HG03432 (cell line): Measurements from ENCODE around the gene TSKS.
"Not testable (repeated sequence)": the region's sequence is repeated elsewhere in the genome, so short reads cannot be mapped to it uniquely, and the experiment has no call there.

Experiments used
- ATAC-seq: cut with Tn5 transposase; IDR thresholded peaks from one replicate; pipeline ENCODE4 v1.9.1; 2021; ENCODE audit warnings: mild to moderate bottlenecking, moderate library complexity; ENCODE audit not compliant: unreplicated experiment

Gene TSKS

DNA sequence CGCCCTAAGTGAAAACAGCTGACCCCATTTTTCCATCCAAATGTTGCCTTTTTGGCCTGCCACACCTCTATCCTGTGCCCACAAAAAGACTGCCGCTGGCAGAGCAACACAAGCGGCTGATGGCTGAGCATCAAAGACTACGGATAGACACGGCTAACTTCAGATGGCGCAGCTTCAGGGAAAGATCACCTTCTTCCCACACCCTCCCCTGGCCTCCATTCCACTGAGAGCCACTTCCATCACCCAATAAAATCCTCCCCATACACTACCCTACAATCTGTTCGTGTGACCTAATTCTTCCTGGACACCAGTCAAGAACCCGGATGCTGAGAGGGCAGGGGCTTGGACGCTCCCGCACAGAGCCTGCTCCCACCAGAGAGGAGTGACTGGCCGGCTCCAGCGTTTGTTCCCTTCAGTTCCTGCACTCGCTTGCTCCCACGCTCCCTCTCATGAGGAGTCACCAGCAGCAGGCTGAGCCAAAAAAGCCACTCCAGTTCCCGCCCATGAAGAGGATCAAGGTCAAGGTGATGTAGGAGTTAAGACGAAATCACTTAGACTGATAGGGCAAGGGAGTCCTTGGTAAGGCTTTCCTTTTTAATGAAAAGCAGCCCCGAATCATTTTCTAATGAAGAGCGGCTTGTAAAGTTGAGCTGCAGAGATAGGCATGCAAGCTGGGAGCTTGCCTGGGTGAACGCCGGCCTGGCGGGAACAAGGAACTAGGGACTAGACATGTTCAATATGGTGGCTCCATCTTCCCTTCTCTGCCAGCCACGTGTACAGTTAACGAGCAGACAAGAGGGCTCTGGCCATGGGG, 35.7 kb downstream of the TSKS start:
- no peak for ATAC-seq

DNA sequence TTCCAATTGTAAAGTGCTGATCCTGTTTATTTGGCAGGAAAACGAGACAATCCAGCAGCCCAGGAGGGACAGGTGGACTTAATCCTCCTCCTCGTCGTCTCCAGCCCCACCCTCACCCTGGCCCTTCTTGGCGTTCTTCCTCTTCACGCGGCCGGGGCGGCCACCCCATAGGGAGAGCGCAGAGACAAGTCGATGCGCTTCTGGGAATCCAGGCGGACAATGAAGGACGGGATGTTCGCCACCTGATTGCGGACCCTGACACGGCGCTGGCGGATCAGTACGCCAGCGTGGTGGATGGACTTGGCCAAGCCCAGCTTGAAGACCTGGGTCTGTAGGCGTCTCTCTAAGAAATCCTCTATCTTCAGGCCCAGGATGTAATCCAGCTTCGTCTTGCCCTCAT, 43.7 kb downstream of the TSKS start:
- ATAC-seq: not testable (repeated sequence)

DNA sequence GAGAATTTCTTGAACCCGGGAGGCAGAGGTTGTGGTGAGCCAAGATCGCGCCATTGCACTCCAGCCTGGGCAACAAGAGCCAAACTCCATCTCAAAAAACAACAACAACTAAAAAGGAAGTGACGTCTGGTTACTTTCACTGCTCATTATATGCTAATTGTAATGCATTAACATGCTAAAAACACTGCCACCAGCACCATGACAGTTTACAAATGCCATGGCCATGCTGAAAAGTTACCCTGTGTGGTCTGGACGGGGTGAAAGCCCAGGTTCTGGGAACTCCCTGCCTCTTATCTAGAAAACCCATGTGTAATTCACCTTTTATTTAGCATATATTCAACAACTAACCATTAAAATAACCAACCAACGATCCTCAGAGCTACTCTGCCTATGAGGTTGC, 44.1 kb downstream of the TSKS start:
- no peak for ATAC-seq

DNA sequence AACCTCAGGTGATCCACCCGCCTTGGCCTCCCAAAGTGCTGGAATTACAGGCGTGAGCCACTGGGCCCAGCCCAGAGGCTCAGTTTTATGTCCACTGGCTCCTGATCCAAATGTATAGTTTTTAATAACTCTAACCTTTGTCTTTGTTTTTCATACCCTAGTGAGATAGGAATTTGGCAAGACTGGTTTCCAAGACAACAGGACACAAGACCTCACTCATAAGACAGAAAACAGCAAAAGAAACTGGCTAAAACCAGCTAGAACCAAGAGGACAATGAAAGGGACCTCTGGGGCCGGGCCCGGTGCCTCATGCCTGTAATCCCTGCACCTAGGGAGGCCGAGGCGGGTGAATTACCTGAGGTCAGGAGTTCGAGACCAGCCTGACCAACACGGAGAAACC, 44.6 kb downstream of the TSKS start:
- ATAC-seq: no peak

DNA sequence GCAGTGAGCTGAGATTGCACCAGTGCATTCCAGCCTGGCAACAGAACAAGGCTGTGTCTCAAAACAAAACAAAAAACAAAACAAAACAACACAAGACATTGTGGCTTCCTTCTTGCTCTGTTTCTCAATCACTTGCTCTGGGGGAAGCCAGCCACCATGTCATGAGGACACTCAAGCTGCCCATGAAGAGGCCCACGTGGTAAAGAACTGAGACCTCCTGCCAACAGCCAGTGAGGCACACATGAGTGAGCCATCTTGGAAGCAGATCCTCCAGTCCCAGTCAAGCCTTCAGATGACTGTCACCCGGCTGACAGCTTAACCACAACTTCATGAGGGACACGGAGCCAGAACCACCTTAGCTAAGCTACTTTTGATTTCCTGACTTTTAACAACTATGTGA, 47.0 kb downstream of the TSKS start:
- ATAC-seq: no peak

DNA sequence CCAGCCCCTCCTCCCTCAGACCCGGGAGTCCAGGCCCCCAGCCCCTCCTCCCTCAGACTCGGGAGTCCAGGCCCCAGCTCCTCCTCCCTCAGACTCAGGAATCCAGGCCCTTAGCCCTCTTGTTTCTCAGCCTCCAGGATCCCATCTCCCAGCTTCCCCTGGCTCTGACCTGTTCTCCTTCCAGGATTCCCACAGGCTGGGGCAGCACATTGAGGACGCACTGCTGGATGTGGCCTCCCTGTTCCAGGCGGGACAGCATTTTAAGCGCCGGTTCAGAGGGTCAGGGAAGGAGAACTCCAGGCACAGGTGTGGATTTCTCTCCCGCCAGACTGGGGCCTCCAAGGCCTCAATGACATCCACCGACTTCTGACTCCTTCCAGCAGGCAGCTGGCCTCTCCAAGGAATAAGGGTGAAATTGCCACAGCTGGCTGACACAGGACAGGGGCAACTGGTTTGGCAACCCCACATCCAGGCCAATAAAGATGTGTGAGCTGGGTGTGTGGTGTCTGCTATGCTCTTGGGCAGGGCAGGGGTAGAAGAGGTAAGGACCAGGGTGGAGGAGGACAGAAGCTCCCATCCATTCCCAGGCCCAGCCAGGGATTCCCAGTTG, 49.8 kb downstream of the TSKS start:
- ATAC-seq: no peak

DNA sequence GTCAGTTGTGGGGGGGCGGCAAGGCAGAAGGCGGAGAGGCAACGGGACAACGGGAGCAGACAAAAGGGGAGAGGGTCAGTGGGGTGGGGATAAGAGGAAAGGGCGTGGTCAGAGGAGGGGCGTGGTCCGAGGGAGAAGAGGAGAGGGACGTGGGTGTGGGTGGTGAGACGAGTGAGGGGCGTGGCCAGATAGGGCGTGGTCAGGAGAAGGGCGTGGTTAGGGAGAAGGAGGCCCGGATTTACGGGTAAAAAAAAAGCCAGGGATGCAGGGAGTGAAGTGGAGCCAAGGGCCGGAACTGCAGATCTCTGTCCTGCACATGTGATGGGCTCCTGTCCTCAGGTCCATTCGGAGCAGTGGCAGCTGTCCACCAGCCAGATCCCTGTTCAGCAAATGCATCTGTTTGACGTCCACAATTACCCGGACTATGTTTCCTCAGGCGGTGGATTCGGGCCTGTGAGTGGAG, 50.7 kb downstream of the TSKS start:
- ATAC-seq: no peak

DNA sequence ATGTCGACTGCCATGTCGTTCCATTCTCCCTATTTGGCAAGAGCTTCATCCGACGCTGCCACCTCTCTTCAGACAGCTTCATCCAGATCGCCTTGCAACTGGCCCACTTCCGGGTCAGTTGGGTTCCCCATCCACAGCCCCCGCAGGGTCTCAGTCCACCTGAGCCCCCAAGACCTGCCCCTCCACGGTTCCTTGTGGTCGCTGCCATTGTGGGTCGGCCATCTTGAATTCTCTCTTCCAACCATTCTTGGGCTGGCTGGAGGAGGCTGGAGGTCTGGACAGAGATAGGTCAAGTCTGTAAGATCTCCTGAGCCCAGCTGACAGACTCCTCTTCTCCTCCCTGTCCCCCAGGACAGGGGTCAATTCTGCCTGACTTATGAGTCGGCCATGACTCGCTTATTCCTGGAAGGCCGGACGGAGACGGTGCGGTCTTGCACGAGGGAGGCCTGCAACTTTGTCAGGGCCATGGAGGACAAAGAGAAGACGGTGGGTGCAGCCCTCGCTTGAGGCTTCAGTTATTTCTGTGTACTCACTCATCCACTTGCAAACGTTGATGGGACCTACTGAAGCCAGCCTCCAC, 52.6 kb downstream of the TSKS start:
- no peak for ATAC-seq

DNA sequence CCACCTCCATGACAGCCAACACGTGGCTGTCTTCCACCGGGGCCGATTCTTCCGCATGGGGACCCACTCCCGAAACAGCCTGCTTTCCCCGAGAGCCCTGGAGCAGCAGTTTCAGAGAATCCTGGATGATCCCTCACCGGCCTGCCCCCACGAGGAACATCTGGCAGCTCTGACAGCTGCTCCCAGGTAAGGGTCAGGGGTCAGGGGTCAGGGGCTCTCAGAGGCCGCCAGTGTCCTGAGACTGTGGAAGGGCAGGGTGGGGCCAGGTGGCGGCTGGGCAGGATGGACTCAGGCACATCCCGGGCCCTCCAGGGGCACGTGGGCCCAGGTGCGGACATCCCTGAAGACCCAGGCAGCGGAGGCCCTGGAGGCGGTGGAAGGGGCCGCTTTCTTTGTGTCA, 57.2 kb downstream of the TSKS start:
- ATAC-seq: no peak

DNA sequence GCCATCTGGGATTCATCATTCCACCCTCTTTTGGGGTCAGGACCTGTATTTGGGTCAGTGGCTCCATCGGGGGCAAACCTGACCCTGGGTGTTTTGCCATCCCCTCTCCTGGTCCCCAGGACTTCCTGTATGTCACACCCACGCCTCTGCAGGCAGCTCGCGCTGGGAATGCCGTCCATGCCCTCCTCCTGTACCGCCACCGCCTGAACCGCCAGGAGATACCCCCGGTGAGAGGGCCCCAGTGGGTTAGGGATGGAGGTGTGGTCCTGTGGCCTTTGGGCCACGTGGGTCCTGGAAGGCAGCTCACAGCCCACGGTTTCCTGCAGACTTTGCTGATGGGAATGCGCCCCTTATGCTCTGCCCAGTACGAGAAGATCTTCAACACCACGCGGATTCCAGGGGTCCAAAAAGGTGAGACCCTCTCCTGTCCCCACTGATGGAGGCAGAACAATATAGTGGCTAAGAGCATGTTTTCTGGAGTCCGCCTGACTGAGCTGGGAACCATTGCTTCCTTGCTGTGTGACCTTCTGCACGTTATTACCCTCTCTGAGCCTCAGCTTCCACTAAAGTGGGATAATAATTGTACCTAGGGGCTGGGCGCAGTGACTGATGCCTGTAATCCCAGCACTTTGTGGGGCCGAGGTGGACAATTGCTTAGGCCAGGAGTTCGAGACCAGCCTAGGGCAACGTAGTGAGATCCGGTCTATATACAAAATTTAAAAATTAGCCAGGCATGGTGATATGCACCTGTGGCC, 58.0 kb downstream of the TSKS start:
- no peak for ATAC-seq

DNA sequence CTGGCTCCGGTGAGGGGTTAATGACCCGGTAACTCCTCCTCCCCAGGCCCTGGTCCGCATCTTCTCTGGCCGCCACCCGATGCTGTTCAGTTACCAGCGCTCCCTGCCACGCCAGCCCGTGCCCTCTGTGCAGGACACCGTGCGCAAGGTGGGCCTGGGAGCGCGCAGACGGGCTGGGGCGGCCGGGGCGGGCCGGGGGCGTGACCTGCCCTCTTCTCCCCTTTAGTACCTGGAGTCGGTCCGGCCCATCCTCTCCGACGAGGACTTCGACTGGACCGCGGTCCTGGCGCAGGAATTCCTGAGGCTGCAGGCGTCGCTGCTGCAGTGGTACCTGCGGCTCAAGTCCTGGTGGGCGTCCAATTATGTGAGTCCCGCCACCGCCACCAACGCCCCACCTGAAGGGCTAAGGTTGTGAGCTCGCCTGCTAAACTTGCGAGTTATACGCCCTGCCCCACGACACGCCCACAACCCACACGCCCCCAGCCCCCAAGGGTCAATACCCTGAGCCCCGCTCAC, 61.8 kb downstream of the TSKS start:
- ATAC-seq: no peak

DNA sequence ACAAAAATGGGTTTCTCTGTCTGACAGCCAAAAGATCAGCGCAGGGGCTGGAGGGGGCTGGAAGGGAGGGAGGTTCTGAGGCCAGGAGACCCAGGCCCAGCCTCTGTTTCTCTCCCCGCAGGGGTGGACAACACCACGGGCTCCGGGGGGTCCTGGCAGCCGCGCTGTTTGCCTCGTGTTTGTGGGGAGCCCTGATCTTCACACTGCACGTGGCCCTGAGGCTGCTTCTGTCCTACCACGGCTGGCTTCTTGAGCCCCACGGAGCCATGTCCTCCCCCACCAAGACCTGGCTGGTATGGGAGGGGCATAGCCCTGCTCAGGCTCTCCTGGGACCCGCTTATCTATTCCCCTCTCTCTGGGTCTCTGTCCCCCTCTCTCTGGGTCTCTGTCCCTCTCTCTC, 62.5 kb downstream of the TSKS start:
- no peak for ATAC-seq

DNA sequence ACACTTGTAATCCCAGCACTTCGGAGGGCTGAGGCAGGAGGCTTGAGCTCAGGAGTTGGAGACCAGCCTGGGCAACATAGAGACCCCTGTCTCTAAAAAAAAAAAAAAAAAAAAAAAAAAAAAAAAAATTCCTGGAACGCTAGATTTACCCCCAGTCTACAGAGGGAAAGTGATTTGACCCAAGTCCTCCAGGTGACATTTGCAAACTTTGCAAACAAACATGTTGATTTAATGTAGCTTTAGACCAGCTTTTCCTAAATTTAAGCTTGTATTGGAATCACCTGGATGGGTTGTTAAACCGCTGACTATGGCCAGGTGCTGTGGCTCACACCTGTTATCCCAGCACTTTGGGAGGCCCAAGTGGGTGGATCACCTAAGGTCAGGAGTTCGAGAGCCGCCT, 63.7 kb downstream of the TSKS start:
- ATAC-seq: no peak

DNA sequence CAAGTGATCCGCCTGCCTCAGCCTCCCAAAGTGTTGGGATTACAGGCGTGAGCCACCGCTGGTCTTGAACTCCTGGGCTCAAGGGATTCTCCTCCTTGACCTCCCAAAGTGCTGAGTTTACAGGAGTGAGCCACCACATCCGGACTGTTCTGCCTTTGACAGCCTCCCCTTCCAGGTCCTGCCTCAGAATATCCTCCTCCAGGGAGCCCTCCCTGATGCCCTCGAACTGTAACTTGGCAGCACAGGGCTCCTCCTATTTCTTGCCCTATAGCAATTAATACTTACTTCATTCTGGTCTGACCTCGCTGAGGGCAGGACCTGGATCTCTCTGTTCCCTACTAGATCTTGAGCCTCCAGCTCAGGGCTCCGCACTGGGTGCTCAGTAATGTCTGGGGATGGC, 66.2 kb downstream of the TSKS start:
- ATAC-seq: no peak

DNA sequence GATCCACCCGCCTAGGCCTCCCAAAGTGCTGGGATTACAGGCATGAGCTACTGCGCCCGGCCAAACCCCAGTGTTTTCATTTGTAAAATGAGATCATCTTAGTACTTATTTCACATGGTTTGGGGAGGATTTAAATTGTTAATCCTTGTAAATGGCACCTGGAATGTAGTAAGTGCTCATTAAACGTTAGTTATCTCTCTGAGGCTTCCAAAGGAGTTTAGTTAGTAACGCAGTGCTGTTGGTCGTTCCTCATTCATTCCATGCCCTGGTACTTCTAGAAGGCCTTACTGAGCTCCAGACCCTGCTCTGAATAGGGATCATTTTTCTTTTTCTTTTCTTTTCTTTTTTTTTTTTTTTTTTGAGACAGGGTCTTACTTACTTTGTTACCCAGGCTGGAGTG, 67.0 kb downstream of the TSKS start:
- no peak for ATAC-seq

DNA sequence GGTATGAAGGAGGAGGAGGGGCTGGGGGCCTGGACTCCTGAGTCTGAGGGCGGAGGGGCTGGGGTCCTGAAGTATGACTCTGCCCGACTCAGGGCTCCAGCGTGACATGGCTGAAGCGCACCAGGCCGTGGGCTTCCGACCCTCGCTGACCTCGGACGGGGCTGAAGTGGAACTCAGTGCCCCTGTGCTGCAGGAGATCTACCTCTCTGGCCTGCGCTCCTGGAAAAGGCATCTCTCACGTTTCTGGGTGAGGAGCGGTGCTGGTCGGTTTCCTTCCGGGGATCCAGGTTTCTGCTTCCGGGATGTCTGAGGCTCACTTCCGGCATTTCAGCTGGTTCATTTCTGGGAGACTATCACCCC, 71.0 kb downstream of the TSKS start:
- ATAC-seq: no peak

DNA sequence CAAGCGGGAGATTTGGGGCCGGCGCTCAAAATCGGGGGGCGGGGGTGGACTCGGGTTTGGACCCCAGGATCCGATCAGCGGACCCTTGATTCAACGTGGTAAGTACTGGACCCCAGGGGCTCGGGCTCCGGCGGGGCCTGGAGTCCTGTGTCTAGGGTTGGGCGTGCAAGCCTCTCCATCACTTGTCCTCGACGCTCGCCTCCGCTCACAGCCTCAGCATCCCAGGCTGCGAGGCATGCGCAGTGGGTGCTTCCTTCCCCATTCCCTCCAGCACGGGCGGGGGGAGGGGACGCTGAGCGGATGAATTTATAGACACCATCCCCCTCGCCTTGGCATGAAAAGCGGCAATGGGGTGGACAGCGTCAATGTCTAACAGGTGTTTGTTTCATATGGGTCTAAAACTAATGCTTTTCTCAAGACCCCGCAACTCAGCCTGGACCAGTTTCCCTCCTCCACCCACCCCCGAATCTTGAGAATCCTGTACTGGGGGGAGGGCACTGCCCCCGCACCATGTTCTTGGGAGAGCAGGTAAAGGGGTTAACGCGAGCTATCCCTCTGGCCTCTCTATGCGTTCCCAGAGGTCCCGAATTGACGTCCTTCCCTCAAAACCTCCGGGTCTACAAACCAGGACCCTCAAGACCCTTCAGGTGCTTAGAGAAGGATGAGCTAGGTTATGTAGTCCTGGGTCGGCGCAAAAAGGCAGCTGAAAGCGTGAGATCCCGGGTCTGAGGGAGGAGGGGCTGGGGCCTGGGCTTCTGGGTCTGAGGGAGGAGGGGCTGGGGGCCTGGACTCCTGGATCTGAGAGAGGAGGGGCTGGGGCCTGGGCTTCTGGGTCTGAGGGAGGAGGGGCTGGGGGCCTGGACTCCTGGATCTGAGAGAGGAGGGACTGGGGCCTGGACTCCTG, 71.6 kb downstream of the TSKS start:
- ATAC-seq: no peak

DNA sequence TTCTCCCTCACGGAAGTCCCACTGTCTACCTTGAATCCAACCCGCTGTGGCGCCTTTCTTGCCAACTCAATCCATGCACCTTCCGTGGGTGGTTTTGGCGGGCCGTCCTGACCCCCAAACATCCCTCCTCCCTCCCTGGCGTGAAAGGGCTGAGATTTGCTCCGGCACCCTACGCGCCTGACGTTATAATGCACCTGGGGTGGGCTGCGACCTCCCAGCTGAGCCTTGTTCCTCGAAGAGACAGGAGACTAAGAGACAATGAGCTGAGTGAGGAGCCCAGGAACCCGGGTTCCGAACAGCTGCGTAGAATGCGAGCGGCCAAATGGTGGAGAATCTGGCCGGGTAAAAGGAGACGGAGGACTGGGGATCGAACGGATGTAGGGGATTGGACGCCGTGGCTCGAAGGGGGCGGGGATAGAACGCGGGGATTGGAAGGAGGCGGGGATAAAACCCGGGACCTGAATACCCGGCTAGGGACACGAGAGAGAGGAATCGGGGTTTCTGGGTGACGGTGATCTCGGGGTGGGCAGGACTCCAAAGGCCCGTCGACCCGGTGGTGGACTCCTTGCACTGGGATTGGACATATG, 72.4 kb downstream of the TSKS start, which contains the start of gene CPT1C:
Gene CPT1C, plus strand, starts transcription at position 461 of the 587 bp plus-strand sequence. CDS start 1,137 bp downstream, outside the sequence.
- no peak for ATAC-seq

DNA sequence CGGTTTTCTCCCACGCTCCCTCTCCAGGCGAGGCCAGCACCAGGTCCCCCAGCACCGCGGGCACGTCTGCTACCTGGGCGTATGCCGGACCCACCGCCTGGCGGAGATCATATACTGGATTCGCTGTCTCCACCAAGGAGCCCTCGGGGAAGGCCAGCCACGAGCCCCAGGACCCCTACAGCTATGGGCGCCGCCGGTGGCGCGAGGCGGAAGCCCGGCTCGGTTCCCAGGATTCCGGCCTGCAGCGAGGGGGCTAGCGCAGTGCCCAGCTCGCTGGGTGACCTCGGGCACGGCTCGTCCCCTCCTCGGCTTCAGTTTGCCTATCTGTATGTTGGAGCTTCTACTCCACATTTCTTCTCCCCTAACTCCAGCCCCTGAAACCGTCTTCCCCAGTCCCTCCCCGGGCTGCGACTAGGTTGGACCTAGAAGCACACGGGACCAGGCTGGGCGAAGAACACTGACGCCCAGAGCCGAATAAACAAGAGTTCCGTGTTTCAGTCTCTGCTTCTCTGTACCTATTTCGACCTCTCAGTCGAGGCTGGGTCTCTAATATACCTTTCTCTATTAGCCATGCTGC, 72.9 kb downstream of the TSKS start:
- no peak for ATAC-seq
